Measurements from ENCODE around the gene MDFI. TPM values are rescaled to one million over a fixed set of nuclear protein-coding genes. Genes with fewer than 3 reads are reported as not detected.

Gene MDFI
- total and polyA plus RNA-seq, 2 experiments from 2014 or later: 2.8 to 51.4 TPM

GRCh38 chr6:41601248-41601549 lies 37.1 kb upstream of the MDFI start (continued):
- no peak for TF ChIP-seq ZNF114 (CRISPR knock-in tag; IDR thresholded peaks at IDR 0.05)
- TF ChIP-seq ETS1 (IDR thresholded peaks at IDR 0.05): no peak
- no peak for TF ChIP-seq EZH2 (IDR thresholded peaks at IDR 0.05; ENCODE audit: low read depth, unreplicated experiment)
- TF ChIP-seq JUNB (IDR thresholded peaks at IDR 0.05; ENCODE audit: unreplicated experiment): no peak
- no peak for TF ChIP-seq POLR2AphosphoS5 (IDR thresholded peaks at IDR 0.05; ENCODE audit: low read depth)
- TF ChIP-seq REST (IDR thresholded peaks at IDR 0.05; ENCODE audit: unreplicated experiment): no peak

GRCh38 chr6:41602422-41602743 lies 35.9 kb upstream of the MDFI start:
- Histone ChIP-seq H3K27ac (ENCODE audit: low read depth) (no peak overlapping the region), H3K4me1 (ENCODE audit: insufficient read depth) (peaks cover 32% of the 10 kb centered on the region), H3K4me2 (peak overlapping the region; percentile 80), H3K4me3 (peak overlapping the region; percentile 54; the same call in 1 of the 2 replicates), H3K9me2 (ENCODE audit: insufficient read depth) (no peaks in the 10 kb centered on the region), H3K27me3 (ENCODE audit: insufficient read depth) (peaks cover 10% of the 10 kb centered on the region), H2AFZ (no peak overlapping the region), H3F3A (replicated peaks; ENCODE audit: low read depth) (peaks cover 5% of the 10 kb centered on the region; the same call in 1 of the 2 replicates), H3K79me2 (replicated peaks; ENCODE audit: insufficient read depth) (no peaks in the 10 kb centered on the region), H4K20me1 (replicated peaks; ENCODE audit: insufficient read depth) (no peaks in the 10 kb centered on the region), H3K36me3 (ENCODE audit: insufficient read depth) (no peaks in the 10 kb centered on the region)
- Mint-ChIP-seq H3K27me3 (ENCODE audit: insufficient read depth, low read depth, poor library complexity) (peaks cover 40% of the 10 kb centered on the region), H3K4me1 (peaks cover 43% of the 10 kb centered on the region), H3K27ac (no peak overlapping the region), H3K36me3 (ENCODE audit: low read depth) (no peaks in the 10 kb centered on the region), H3K9me3 (no peaks in the 10 kb centered on the region; the same call in 2 of the 3 replicates), H3K4me3 (peak overlapping the region; percentile 75)
- DNase-seq (ENCODE audit: low spot score) (no peak), ATAC-seq (no peak)
- TF ChIP-seq ZNF462 (CRISPR knock-in tag; IDR thresholded peaks at IDR 0.05): no peak
- no peak for TF ChIP-seq STAT1 (IDR thresholded peaks at IDR 0.05; ENCODE audit: unreplicated experiment)
- no peak for TF ChIP-seq ZNF114 (CRISPR knock-in tag; IDR thresholded peaks at IDR 0.05)
- TF ChIP-seq POLR2AphosphoS5 (IDR thresholded peaks at IDR 0.05; ENCODE audit: low read depth): no peak
- no peak for TF ChIP-seq EZH2 (IDR thresholded peaks at IDR 0.05; ENCODE audit: low read depth, unreplicated experiment)
- no peak for TF ChIP-seq NANOG (IDR thresholded peaks at IDR 0.05; ENCODE audit: borderline replicate concordance)
- TF ChIP-seq EZH2phosphoT487 (IDR thresholded peaks at IDR 0.05; ENCODE audit: unreplicated experiment): no peak
- TF ChIP-seq REST (IDR thresholded peaks at IDR 0.05; ENCODE audit: unreplicated experiment): no peak
